Measurements from ENCODE around the gene ADGB.

DNA sequence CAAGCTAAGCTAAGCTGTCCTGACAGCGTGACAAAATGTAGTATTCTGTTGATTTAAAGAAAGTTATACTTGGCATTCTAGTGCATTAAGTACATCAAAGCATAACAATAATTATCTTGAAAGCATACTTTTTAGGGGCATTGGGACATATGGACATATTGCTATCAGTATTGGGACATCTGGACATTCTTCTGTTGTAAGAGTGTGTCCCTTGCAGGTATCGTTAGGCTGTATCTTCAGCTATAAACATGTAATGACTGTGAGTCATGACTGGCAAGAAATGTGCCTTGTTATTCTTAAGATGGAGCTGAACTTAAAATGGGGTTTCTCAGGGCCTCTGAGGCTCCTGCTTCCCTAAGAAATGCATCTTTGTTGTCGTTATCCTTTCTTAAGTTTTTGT, 74.3 kb downstream of the ADGB start:
- TF ChIP-seq, protein P1, sequence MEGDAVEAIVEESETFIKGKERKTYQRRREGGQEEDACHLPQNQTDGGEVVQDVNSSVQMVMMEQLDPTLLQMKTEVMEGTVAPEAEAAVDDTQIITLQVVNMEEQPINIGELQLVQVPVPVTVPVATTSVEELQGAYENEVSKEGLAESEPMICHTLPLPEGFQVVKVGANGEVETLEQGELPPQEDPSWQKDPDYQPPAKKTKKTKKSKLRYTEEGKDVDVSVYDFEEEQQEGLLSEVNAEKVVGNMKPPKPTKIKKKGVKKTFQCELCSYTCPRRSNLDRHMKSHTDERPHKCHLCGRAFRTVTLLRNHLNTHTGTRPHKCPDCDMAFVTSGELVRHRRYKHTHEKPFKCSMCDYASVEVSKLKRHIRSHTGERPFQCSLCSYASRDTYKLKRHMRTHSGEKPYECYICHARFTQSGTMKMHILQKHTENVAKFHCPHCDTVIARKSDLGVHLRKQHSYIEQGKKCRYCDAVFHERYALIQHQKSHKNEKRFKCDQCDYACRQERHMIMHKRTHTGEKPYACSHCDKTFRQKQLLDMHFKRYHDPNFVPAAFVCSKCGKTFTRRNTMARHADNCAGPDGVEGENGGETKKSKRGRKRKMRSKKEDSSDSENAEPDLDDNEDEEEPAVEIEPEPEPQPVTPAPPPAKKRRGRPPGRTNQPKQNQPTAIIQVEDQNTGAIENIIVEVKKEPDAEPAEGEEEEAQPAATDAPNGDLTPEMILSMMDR (optimal IDR thresholded peaks at IDR 0.05 in 1 of 3, IDR thresholded peaks at IDR 0.05 in 1 of 3, conservative IDR thresholded peaks at IDR 0.05 in 1 of 3; ENCODE audit: extremely low read depth in 1 of 3, insufficient read depth in 2 of 3, low read length in 3 of 3), result no peak
- no peak for TF ChIP-seq EZH2 (IDR thresholded peaks at IDR 0.05; ENCODE audit: low read length)

All from keratinocyte (primary cell).